GM19025 (cell line): Measurements from ENCODE around the gene C2CD2L.
"Not testable (repeated sequence)": the region's sequence is repeated elsewhere in the genome, so short reads cannot be mapped to it uniquely, and the experiment has no call there.

Source experiments
- ATAC-seq: cut with Tn5 transposase; IDR thresholded peaks from one replicate; pipeline ENCODE4 v1.9.1; 2021; ENCODE audit warnings: mild to moderate bottlenecking, low read depth, moderate library complexity; ENCODE audit not compliant: unreplicated experiment

Gene C2CD2L

GRCh38 chr11:119113716-119114115, 6.6 kb downstream of the C2CD2L start:
- no peak for ATAC-seq

GRCh38 chr11:119114351-119114750, 7.2 kb downstream of the C2CD2L start:
- no peak for ATAC-seq

- no peak for ATAC-seq
Measured at GRCh38 chr11:119115484-119116234, 8.5 kb downstream of the C2CD2L start.

GRCh38 chr11:119116235-119116594, 9.1 kb downstream of the C2CD2L start:
- no peak for ATAC-seq

- ATAC-seq, result no peak
Measured at GRCh38 chr11:119116601-119117000, 9.5 kb downstream of the C2CD2L start.

GRCh38 chr11:119117004-119117706, 10.0 kb downstream of the C2CD2L start:
- ATAC-seq, result no peak

GRCh38 chr11:119118227-119118626, 11.1 kb downstream of the C2CD2L start:
- no peak for ATAC-seq

- ATAC-seq, result no peak
Measured at GRCh38 chr11:119118946-119119345, 11.8 kb downstream of the C2CD2L start.

GRCh38 chr11:119120639-119121007, 13.5 kb downstream of the C2CD2L start:
- ATAC-seq, result no peak

GRCh38 chr11:119121008-119121810, 14.1 kb downstream of the C2CD2L start, which contains the start of gene HINFP:
TSS of gene HINFP (plus strand) at chr11:119121580. CDS start at chr11:119126945, 5,365 bp downstream.
- ATAC-seq, result peak; percentile 96

- no peak for ATAC-seq
Measured at GRCh38 chr11:119121811-119122124, 14.6 kb downstream of the C2CD2L start.

- no peak for ATAC-seq
Measured at GRCh38 chr11:119125821-119126220, 18.7 kb downstream of the C2CD2L start.

GRCh38 chr11:119126675-119127268, 19.6 kb downstream of the C2CD2L start:
- ATAC-seq, result no peak

GRCh38 chr11:119130662-119131061, 23.5 kb downstream of the C2CD2L start:
- ATAC-seq, result no peak

GRCh38 chr11:119134389-119134978, 27.3 kb downstream of the C2CD2L start:
- ATAC-seq, result no peak

GRCh38 chr11:119139276-119139675, 32.1 kb downstream of the C2CD2L start:
- ATAC-seq, result not testable (repeated sequence)

- no peak for ATAC-seq
Measured at GRCh38 chr11:119144825-119145486, 37.8 kb downstream of the C2CD2L start.

- no peak for ATAC-seq
Measured at GRCh38 chr11:119145551-119145950, 38.4 kb downstream of the C2CD2L start.

- no peak for ATAC-seq
Measured at GRCh38 chr11:119147604-119148333, 40.6 kb downstream of the C2CD2L start.

GRCh38 chr11:119148720-119149017, 41.5 kb downstream of the C2CD2L start:
- no peak for ATAC-seq
